Measurements from ENCODE around the gene EIF5AL1. TPM values are rescaled to one million over a fixed set of nuclear protein-coding genes. Genes with fewer than 3 reads are reported as not detected.
A peak's percentile ranks its signal among the peaks of the same experiment; 100 is the strongest.
"Not testable (repeated sequence)": the region's sequence is repeated elsewhere in the genome, so short reads cannot be mapped to it uniquely, and the experiment has no call there.

Gene EIF5AL1
- total RNA-seq, 2 experiments from 2014 or later = 2.6 to 3.5 TPM

DNA sequence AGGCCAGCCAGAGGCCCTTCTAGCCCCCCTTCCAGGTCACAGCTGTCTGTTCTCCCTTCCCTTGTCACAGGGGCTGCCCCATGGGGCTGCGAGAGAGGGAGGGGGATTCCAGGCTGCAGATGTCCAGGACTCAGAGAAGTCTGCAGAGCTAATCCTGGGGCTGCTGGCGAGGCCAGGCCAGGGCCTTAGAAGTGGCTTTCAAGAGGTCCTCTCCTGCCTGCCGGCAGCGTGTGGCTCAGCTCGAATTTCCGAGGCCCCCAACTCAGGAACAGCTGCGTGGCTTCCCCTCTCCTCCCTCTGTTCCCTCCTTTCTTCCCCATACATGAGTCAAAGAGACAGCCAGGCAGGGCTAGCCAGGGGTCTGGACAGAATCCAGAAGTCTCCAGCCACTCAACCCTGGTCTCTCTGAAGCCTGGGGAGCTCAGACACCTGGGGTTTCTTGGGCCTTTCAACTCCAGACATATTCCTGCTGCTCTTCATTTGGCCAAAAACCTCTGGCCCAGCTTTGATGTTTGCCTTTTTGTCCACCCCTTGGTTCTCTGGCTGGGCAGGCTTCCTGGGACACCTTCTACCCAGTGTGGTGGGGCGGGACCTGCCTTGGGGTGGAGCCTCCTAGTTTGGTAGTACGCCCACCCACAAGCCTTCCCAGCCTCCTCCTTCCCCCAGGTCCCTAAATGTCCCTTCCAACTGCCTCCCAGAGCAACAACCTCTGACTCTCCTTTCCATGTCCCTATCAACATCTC lies 21.8 kb upstream of the EIF5AL1 start:
- DNase-seq = no peak
- Mint-ChIP-seq H3K4me3 (no peak overlapping the region), H3K4me1 (ENCODE audit: low read depth) (no peaks in the 10 kb centered on the region), H3K36me3 (ENCODE audit: low read depth) (no peaks in the 10 kb centered on the region), H3K9me3 (no peaks in the 10 kb centered on the region), H3K27me3 (ENCODE audit: low read depth) (no peaks in the 10 kb centered on the region), H3K27ac (no peak overlapping the region)
- intact Hi-C loops (cut with micrococcal nuclease) = loop anchor here (10.0 kb wide), 1 partner anchor 654 kb away; no protein-coding TSS in a partner anchor
- CTCF ChIA-PET = interaction anchor here (0.8 to 1.9 kb wide), 2 partner anchors 17 to 116 kb away, joined by 3 to 4 read pairs; no protein-coding TSS in a partner anchor

DNA sequence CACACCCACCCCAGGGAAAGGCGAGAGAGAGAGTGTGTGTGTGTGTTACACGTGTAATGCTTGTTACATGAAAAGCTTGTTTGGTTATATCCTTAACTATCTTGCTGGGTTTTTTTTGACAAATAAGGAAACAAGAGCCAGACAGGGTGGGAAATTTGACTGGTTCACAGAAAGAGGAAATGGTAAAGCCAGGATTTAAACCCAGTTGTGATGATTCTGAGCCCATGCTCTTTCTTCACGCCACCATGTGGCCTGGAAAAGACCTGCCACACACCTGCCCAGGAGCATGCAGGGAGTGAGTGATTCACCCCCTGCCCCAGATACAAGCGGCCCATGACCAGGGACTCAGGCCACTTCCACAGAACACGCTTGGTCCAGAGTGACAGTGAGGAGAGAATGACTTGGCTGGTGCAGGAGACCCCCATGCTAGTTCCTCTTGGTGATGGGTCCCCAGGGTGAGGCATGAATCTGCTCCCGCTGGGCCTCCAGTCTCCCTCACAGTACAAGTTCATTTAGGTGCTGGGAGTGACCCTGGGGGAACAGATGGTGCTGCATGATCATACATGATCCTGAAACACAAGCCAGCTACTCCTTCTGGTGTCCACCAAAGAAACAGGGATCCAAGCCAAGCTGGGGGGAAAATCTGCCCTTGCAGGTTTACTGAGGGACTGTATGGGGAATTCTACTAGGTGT lies 21.0 kb upstream of the EIF5AL1 start:
- H3K4me3 Mint-ChIP-seq = no peak overlapping the region
- no peaks in the 10 kb centered on the region for H3K9me3 Mint-ChIP-seq
- DNase-seq = peak; percentile 10
- H3K36me3 Mint-ChIP-seq (ENCODE audit: low read depth) = no peaks in the 10 kb centered on the region
- H3K27me3 Mint-ChIP-seq (ENCODE audit: low read depth) = no peaks in the 10 kb centered on the region
- CTCF ChIA-PET = interaction anchor here (1.9 kb wide), 1 partner anchor 117 kb away, joined by 4 read pairs; no protein-coding TSS in a partner anchor
- H3K4me1 Mint-ChIP-seq (ENCODE audit: low read depth) = no peaks in the 10 kb centered on the region
- no peak overlapping the region for H3K27ac Mint-ChIP-seq
- intact Hi-C loops (cut with micrococcal nuclease) = loop anchor here (10.0 kb wide), 1 partner anchor 654 kb away; no protein-coding TSS in a partner anchor

DNA sequence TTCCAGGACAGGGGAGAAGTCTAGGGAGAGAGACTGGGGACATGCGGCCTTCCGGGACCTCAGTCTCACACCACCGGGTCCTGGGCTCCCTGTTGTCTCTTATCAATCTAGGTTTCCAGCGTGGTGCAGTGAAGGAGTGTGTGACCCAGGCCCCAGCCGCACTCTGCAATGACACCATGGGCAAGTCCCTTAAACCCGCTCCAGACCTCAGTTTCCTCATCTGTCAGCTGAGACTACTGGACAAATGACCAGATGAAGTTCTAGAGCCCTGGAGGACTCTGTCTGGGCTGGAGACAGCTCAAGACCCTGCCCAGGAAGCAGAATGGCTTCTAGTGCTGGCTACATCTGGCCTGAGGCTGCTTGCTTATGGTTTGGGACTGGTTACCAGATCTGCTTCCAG lies 20.1 kb upstream of the EIF5AL1 start:
- no peak overlapping the region for H3K27ac Mint-ChIP-seq
- H3K27me3 Mint-ChIP-seq (ENCODE audit: low read depth) = peaks cover 5% of the 10 kb centered on the region
- no peak overlapping the region for H3K4me3 Mint-ChIP-seq
- CTCF ChIA-PET = interaction anchor here (0.5 kb wide), 2 partner anchors 131 to 883 kb away, joined by 3 read pairs; no protein-coding TSS in a partner anchor
- no peak for DNase-seq
- H3K4me1 Mint-ChIP-seq (ENCODE audit: low read depth) = no peaks in the 10 kb centered on the region
- H3K9me3 Mint-ChIP-seq = no peaks in the 10 kb centered on the region
- H3K36me3 Mint-ChIP-seq (ENCODE audit: low read depth) = no peaks in the 10 kb centered on the region
- intact Hi-C loops (cut with micrococcal nuclease) = loop anchor here (10.0 kb wide), 1 partner anchor 653 kb away; no protein-coding TSS in a partner anchor

DNA sequence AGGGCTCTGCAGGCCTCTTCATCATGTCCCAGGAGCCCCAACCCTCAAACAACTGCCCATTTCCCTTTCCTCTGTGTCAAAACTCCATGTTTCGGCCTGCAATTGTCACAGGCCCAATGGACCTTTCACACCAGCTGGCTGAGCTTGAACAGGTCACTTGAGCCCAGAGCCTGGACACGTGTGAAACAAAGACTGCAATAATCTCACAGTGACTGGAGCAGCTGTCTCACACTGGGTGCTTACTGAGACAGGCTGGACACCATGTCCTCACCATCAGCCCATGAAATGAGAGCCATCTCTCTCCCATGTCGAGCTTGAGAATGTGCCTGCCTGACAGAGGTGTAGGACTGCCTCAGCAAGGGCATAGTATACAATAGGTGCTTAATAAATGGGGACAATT lies 19.5 kb upstream of the EIF5AL1 start:
- no peaks in the 10 kb centered on the region for H3K9me3 Mint-ChIP-seq
- H3K36me3 Mint-ChIP-seq (ENCODE audit: low read depth) = no peaks in the 10 kb centered on the region
- intact Hi-C loops (cut with micrococcal nuclease) = loop anchor here (10.0 kb wide), 1 partner anchor 652 kb away; no protein-coding TSS in a partner anchor
- no peak overlapping the region for H3K27ac Mint-ChIP-seq
- CTCF ChIA-PET = interaction anchor here (0.5 kb wide), 1 partner anchor 882 kb away, joined by 3 read pairs; no protein-coding TSS in a partner anchor
- no peak for DNase-seq
- H3K27me3 Mint-ChIP-seq (ENCODE audit: low read depth) = peaks cover 7% of the 10 kb centered on the region
- H3K4me1 Mint-ChIP-seq (ENCODE audit: low read depth) = no peaks in the 10 kb centered on the region
- H3K4me3 Mint-ChIP-seq = no peak overlapping the region

DNA sequence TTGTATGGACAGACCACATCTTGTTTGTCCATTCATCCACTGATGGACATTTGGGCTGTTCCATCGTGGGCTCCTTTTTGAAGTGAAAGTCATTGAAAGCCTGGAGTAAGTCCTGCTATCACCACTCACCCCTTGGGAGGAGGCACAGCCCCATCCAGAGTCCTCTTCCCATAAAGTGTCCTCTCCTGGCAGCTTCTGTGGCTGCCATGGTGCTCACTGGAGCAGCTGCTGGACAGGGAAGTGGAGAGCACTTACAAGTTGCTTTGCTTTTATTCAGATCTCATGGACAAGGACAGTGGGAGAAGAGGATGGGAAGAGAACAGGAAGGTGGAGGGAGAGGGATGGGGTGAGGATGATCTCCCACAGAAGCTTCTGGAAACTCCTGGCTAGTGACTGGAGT lies 18.5 kb upstream of the EIF5AL1 start:
- intact Hi-C loops (cut with micrococcal nuclease) = loop anchor here (10.0 kb wide), 1 partner anchor 651 kb away; no protein-coding TSS in a partner anchor
- peaks cover 11% of the 10 kb centered on the region for H3K27me3 Mint-ChIP-seq (ENCODE audit: low read depth)
- H3K4me1 Mint-ChIP-seq (ENCODE audit: low read depth) = no peaks in the 10 kb centered on the region
- no peak for DNase-seq
- no peaks in the 10 kb centered on the region for H3K36me3 Mint-ChIP-seq (ENCODE audit: low read depth)
- no peaks in the 10 kb centered on the region for H3K9me3 Mint-ChIP-seq
- H3K4me3 Mint-ChIP-seq = no peak overlapping the region
- no peak overlapping the region for H3K27ac Mint-ChIP-seq
- CTCF ChIA-PET = no interaction called here

DNA sequence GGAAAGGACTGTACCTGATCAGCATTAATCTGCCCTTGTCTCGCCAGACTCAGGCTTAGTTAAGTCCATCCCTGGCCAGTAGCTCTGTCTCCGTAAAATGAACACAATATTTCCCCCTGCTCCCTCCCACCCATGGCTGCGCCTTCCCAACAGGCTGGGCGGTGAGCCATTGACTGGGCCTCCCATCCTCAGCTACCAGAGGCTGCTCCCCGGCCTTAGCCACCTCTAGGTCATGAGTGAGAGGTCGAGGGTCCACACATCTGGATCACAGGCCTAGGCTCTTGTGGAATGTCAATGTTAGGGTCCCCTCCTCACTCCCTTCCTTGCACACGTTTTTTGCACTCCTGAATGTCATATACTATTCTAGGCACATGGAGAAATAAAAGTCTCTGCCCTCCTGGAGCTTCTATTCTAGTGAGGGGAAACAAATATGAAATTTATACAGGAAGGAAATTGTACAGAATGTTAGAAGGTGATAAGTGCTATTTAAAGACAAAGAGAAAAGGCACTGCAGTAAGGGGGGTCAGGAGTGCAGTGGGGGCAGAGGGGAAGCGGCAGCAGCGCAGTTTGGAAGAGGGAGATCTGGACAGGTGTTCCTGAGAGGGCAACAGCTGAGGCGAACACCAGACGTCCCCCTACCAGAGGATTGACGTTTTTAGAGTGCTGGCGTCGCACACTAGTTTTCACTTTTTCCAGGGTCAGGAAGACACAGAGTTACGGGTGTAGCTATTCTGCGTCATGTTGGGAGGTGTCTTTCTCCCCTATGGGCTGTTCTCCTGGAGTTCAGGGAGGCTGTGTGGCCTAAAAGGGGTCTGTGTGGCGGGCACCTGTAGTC lies 17.2 kb upstream of the EIF5AL1 start:
- no peaks in the 10 kb centered on the region for H3K36me3 Mint-ChIP-seq (ENCODE audit: low read depth)
- no peaks in the 10 kb centered on the region for H3K9me3 Mint-ChIP-seq
- intact Hi-C loops (cut with micrococcal nuclease) = loop anchor here (10.0 kb wide), 1 partner anchor 650 kb away; no protein-coding TSS in a partner anchor
- no peaks in the 10 kb centered on the region for H3K4me1 Mint-ChIP-seq (ENCODE audit: low read depth)
- CTCF ChIA-PET = interaction anchor here (0.6 to 1.1 kb wide), 2 partner anchors 11 to 120 kb away, joined by 3 to 4 read pairs; no protein-coding TSS in a partner anchor
- H3K27ac Mint-ChIP-seq = no peak overlapping the region
- H3K4me3 Mint-ChIP-seq = no peak overlapping the region
- DNase-seq = no peak
- peaks cover 11% of the 10 kb centered on the region for H3K27me3 Mint-ChIP-seq (ENCODE audit: low read depth)

DNA sequence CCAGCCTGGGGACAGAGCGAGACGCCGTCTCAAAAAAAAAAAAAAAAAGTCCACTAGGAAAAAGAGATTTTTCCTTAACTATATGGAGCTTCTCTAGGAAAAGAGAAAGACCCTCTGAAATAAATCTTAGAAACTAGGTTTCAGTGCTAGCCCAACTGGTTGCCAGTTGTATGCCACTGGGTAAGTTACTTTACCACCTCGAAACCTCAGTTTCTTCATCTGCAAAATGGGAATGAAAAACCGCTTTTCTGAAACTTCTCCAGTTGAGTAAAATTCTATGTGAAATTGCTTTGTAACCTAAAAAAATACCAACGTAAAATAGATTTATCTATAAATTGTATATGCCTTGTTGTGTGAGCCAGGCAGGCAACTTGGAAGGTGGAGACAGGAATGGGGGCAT lies 16.5 kb upstream of the EIF5AL1 start:
- CTCF ChIA-PET = no interaction called here
- no peak overlapping the region for H3K27ac Mint-ChIP-seq
- intact Hi-C loops (cut with micrococcal nuclease) = loop anchor here (10.0 kb wide), 1 partner anchor 649 kb away; no protein-coding TSS in a partner anchor

DNA sequence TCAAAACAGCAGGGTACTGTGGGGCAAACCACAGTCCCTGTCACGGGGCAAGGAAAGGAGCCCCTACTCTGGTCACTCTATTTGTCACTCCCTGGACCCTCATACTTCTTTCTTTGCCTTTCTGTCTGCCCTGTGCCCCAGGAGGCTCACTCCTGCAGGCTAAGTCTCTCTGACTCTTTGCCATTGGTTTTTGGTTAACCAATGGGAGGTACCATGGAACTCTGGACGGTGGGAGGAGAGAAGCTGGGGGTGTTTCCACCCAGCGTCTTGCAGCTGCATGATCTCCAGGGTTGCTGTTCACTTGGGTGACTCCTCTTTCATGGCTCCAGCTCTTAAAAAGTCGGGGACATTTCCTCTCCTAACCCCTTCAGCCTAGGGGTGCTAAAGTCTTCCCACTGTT lies 15.4 kb upstream of the EIF5AL1 start:
- intact Hi-C loops (cut with micrococcal nuclease) = loop anchor here (10.0 kb wide), 1 partner anchor 648 kb away; no protein-coding TSS in a partner anchor
- Mint-ChIP-seq H3K4me3 (no peak overlapping the region), H3K9me3 (no peaks in the 10 kb centered on the region), H3K27ac (no peak overlapping the region), H3K4me1 (ENCODE audit: low read depth) (no peaks in the 10 kb centered on the region), H3K36me3 (ENCODE audit: low read depth) (no peaks in the 10 kb centered on the region), H3K27me3 (ENCODE audit: low read depth) (peaks cover 11% of the 10 kb centered on the region)
- CTCF ChIA-PET = interaction anchor here (0.9 kb wide), 1 partner anchor 123 kb away, joined by 4 read pairs; no protein-coding TSS in a partner anchor
- DNase-seq = no peak

More for the DNA sequence above, 16.5 kb upstream of the EIF5AL1 start:
- Mint-ChIP-seq H3K9me3 (no peaks in the 10 kb centered on the region), H3K27me3 (ENCODE audit: low read depth) (peaks cover 11% of the 10 kb centered on the region), H3K4me1 (ENCODE audit: low read depth) (no peaks in the 10 kb centered on the region), H3K4me3 (no peak overlapping the region), H3K36me3 (ENCODE audit: low read depth) (no peaks in the 10 kb centered on the region)
- no peak for DNase-seq

DNA sequence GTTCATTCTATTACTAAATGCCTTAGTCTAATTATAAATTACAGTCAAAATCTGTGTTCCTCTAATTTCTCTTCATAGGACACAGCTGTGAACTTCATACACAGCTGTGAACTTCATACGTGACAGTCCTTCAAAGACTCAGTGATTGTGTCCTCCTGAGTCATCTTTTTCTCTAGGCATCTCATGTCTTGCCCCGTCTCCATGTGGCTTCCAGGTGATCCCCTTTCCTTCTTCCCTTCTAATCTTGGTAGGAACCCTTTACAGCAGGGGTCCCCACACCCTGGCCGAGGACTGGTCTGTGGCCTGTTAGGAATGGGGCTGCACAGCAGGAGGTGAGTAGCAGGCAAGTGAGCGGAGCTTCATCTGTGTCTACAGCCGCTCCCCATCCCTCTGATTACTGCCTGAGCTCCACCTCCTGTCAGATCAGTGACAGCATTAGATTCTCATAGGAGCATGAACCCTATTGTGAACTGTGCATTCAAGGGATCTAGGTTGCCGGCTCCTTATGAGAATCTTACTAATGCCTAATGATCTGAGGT lies 14.0 kb upstream of the EIF5AL1 start:
- Mint-ChIP-seq H3K36me3 (ENCODE audit: low read depth) (no peaks in the 10 kb centered on the region), H3K27ac (no peak overlapping the region), H3K4me3 (no peak overlapping the region), H3K4me1 (ENCODE audit: low read depth) (no peaks in the 10 kb centered on the region), H3K9me3 (no peaks in the 10 kb centered on the region), H3K27me3 (ENCODE audit: low read depth) (peaks cover 11% of the 10 kb centered on the region)
- intact Hi-C loops (cut with micrococcal nuclease) = loop anchor here (10.0 kb wide), 1 partner anchor 646 kb away; no protein-coding TSS in a partner anchor
- no peak for DNase-seq
- CTCF ChIA-PET = interaction anchor here (1.3 to 1.6 kb wide), 2 partner anchors 11 to 125 kb away, joined by 4 to 5 read pairs; no protein-coding TSS in a partner anchor

DNA sequence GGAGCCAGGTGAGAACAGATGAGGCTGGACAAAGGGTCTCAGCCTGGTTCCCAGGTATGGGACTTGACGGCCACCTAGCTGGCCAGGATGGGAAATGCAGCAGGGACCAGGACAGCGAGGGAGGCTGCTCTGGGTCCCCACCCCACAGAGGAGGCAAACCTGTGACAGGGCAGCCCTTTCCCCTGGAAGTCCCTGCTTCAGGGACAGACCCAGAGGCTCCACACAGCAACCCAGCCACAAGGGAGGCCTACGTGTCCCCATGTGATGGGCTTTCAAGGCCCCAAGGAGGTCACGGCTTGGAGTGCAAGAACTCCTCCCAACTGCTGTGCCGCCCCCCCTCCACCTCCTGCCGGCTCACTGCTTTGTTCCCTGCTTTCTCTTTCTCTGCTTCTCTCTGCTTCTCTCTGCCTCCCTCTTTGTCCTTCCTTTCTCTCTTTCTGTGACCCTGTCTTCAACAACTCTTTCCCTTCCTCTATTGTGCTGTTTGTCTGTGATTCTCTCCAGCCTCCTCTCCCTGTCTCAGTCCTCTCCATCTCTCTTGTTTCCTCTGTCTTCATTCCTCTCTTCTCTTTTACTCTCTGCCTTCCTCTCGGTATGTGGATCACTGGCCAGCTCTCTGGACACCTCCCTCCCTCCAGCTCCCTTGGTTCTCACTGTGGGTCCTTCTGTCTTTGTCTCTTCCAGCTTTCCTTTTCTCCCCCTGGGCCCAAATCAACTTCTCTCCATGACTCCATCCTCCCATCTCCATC lies 9.6 kb upstream of the EIF5AL1 start:
- CTCF ChIA-PET = interaction anchor here (0.7 kb wide), 2 partner anchors 277 to 600 kb away, joined by 3 to 5 read pairs; no protein-coding TSS in a partner anchor
- intact Hi-C loops (cut with micrococcal nuclease) = no loop called here
- no peak overlapping the region for H3K4me3 Mint-ChIP-seq
- no peaks in the 10 kb centered on the region for H3K36me3 Mint-ChIP-seq (ENCODE audit: low read depth)
- no peak overlapping the region for H3K27ac Mint-ChIP-seq
- DNase-seq = peak; percentile 17
- H3K27me3 Mint-ChIP-seq (ENCODE audit: low read depth) = peaks cover 7% of the 10 kb centered on the region
- no peaks in the 10 kb centered on the region for H3K9me3 Mint-ChIP-seq
- H3K4me1 Mint-ChIP-seq (ENCODE audit: low read depth) = no peaks in the 10 kb centered on the region

DNA sequence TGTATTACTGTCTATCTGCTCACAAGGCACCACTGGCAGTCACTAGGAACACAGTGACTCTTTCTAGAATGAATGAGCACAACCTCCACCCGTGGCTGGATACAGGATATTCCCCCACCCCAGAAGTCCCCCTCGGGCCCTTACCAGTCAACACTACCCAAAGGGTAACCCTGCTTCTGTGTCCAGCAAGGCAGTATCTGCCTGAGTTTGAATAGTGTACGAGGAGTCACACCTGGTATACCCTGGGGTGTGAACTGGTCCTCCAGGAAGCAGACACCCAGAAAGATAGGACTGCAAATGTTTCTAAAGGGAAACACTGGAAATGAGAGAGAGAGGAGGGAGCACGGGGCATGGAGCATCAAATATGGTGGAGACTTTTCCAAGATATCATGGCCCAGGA lies 8.5 kb upstream of the EIF5AL1 start:
- H3K36me3 Mint-ChIP-seq (ENCODE audit: low read depth); H3K27me3 Mint-ChIP-seq (ENCODE audit: low read depth): not testable (repeated sequence)

More for the DNA sequence above, 8.5 kb upstream of the EIF5AL1 start:
- H3K9me3 Mint-ChIP-seq; H3K4me1 Mint-ChIP-seq (ENCODE audit: low read depth); intact Hi-C loops (cut with micrococcal nuclease); DNase-seq; H3K4me3 Mint-ChIP-seq; H3K27ac Mint-ChIP-seq; CTCF ChIA-PET: not testable (repeated sequence)
